WERI-Rb-1 (cell line): ENCODE measurements around the gene PRPSAP2.
"Not testable (repeated sequence)": the region's sequence is repeated elsewhere in the genome, so short reads cannot be mapped to it uniquely, and the experiment has no call there.

Experiments used
- DNase-seq: peaks from one replicate; pipeline ENCODE4 v3.0.0-alpha.2; 2020
- H3K27ac ChIP-seq: fragments of 250-450 bp; sonication (Bioruptor Pico); 2 replicates; pipeline ENCODE4 v1.5.1; 2020; ENCODE audit warnings: mild to moderate bottlenecking, moderate library complexity
- H3K27me3 ChIP-seq: fragments of 250-450 bp; sonication (Bioruptor Pico); 2 replicates; pipeline ENCODE4 v1.5.1; 2021; ENCODE audit warnings: mild to moderate bottlenecking, low read depth, moderate library complexity; ENCODE audit not compliant: insufficient read depth, severe bottlenecking
- H3K36me3 ChIP-seq: fragments of 250-450 bp; sonication (Bioruptor Pico); 2 replicates; pipeline ENCODE4 v1.5.1; 2020; ENCODE audit warnings: mild to moderate bottlenecking, moderate library complexity
- H3K4me3 ChIP-seq: 2 replicates; pipeline ENCODE4 v1.5.1; 2011; ENCODE audit warnings: low read depth, mild to moderate bottlenecking, control low read depth, low read length
- H3K9me3 ChIP-seq: fragments of 250-450 bp; sonication (Bioruptor Pico); 2 replicates; pipeline ENCODE4 v1.5.1; 2021; ENCODE audit warnings: mild to moderate bottlenecking, moderate library complexity; ENCODE audit not compliant: severe bottlenecking
- TF ChIP-seq, protein P1 (sequence below): IDR thresholded peaks from 2 replicates; pipeline ENCODE4 v1.5.1; 2011; ENCODE audit warnings: low read depth, mild to moderate bottlenecking, control low read depth, inconsistent platforms, low read length

The PRPSAP2 gene

DNA sequence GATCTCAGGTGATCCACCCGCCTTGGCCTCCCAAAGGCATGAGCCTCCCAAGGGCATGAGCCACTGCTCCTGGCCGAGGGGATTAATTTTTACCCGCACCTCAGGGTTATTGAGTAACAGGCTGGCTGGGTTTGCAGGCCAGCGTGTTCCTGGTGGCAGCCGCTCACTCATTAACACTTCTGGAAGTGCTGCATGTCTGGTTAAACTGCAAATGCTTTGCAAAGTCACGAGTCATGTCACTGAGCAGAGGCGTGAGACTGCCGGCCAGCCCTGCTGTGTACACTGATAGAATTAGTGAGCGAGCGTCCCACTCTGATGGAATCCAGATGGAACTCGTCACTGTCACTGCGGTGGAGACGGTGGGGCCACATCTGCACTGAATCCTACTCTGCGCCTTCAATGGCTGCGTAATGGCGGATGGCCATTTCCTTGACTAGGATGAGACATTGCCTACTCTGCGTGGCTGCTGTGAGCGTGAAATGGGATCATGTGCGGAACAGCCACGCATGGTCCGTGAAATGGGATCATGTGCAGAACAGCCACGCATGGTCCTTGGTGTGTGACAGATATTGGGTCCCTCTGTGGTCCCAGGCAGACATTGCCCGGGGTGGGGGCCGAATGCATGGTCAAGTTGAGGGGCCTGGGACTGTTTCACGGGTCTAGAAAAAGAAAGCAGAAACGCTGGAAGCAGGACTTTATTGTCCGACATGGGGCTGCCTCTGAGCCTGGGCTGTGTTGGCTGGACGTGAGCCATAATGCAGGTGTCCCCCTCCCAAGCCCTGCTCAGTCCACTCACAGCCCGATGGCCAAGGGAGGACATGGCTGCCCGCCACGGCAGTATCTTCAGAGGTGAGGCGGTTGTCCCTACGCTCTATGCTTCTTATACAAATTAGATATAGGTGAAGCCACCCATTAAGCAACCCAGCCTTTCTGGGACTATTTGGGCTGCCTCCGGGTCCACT is 93.3 kb downstream of the PRPSAP2 start:
- Histone ChIP-seq H3K27me3 (no peaks in the 10 kb centered on the region), H3K9me3 (no peaks in the 10 kb centered on the region), H3K36me3 (no peaks in the 10 kb centered on the region), H3K27ac (no peak overlapping the region), H3K4me3 (no peak overlapping the region)
- DNase-seq = no peak
- TF ChIP-seq, protein P1, sequence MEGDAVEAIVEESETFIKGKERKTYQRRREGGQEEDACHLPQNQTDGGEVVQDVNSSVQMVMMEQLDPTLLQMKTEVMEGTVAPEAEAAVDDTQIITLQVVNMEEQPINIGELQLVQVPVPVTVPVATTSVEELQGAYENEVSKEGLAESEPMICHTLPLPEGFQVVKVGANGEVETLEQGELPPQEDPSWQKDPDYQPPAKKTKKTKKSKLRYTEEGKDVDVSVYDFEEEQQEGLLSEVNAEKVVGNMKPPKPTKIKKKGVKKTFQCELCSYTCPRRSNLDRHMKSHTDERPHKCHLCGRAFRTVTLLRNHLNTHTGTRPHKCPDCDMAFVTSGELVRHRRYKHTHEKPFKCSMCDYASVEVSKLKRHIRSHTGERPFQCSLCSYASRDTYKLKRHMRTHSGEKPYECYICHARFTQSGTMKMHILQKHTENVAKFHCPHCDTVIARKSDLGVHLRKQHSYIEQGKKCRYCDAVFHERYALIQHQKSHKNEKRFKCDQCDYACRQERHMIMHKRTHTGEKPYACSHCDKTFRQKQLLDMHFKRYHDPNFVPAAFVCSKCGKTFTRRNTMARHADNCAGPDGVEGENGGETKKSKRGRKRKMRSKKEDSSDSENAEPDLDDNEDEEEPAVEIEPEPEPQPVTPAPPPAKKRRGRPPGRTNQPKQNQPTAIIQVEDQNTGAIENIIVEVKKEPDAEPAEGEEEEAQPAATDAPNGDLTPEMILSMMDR = no peak

DNA sequence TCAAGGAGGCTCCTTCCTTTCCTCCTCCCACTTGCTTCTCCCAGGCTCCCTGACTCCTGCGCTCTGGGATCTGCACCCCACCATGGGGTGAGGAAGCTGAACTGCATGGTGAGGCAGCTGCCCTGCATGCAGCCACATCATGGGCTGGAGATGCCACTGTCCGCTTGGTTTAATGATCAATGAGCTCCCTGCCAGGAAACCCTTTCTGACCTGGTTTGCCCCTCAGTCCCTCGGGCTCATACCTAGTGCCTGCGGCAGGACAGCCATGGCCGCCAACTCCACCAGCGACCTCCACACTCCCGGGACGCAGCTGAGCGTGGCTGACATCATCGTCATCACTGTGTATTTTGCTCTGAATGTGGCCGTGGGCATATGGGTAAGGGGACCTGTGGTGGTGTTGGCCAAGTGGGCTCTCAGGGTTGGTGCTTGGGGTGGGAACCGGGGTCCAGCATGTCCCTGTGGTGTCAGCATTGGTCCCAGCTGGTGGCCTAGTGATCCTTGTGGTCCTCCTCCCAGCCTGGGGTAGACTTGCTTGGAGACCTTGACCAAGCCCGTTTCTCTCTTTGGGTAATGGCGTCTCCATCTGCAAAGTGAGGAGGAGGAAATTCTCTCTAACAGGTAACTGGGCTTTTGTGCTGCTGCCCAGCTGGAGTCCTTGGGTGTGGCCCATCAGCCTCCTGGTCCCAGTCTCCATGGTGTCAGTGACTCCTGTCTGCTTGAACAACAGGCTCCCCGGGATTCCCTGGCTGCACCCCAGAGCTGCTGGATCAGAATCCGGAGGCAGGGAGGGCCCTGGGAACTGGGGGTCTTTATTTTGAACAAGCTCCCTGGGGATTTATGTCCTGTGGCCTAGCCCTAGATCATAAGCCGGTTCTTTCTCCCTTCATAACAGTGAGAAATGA is 94.3 kb downstream of the PRPSAP2 start, which contains the start of gene SLC5A10:
Gene SLC5A10 (plus strand): TSS at position 225 of the 902 bp plus-strand sequence. CDS start 41 bp downstream, at position 266.
- peak; percentile 33 for DNase-seq
- TF ChIP-seq, protein P1 = peak; percentile 63
- Histone ChIP-seq H3K27ac (no peak within 1 kb of the TSS), H3K36me3 (no peaks in the 10 kb centered on the region), H3K27me3 (no peaks in the 10 kb centered on the region), H3K4me3 (no peak within 1 kb of the TSS), H3K9me3 (no peaks in the 10 kb centered on the region)

DNA sequence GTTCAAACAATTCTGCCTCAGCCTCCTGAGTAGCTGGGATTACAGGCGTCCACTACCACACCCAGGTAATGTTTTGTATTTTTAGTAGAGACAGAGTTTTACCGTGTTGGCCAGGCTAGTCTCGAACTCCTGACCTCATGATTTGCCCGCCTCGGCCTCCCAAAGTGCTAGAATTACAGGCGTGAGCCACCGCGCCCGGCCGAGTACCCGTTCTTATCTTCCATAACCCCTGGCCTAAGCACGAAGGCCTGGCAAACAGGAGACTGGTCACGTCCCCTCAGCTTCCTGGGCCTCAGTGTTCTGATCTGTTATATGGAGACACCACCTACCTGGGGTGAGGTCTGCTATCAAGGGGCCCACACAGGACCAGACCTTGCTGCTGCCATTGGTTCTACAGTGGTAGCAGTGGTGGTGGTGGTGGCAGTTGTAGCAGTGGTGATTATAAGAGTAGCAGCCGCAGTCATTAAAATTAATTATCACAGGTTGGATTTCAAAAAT is 95.3 kb downstream of the PRPSAP2 start:
- TF ChIP-seq, protein P1 = no peak
- DNase-seq = no peak
- Histone ChIP-seq H3K36me3 (no peaks in the 10 kb centered on the region), H3K27me3 (no peaks in the 10 kb centered on the region), H3K27ac (no peak overlapping the region), H3K9me3 (no peaks in the 10 kb centered on the region), H3K4me3 (no peak overlapping the region)

DNA sequence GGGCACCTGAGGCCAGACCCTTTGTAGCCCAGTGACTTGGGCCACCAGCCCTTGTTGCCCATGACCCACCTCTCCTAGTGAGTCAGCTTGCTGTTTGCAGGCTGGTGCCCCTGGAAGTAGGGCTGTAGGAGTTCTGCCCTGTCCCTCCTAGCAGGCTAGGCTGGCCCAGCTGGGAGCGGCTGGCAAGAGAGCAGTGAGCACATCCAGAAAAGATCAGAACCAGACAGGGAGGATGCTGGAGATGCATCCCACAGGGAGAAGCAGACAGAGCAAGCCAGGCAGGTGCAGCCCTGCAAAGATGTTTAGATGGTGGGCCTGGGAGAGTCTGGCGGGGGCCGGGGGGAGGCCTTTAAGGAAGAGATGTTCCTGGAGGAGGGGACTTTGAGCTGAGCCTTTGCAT is 96.4 kb downstream of the PRPSAP2 start:
- Histone ChIP-seq H3K27me3 (no peaks in the 10 kb centered on the region), H3K4me3 (no peak overlapping the region), H3K36me3 (no peaks in the 10 kb centered on the region), H3K27ac (no peak overlapping the region), H3K9me3 (no peaks in the 10 kb centered on the region)
- TF ChIP-seq, protein P1 = no peak
- no peak for DNase-seq

DNA sequence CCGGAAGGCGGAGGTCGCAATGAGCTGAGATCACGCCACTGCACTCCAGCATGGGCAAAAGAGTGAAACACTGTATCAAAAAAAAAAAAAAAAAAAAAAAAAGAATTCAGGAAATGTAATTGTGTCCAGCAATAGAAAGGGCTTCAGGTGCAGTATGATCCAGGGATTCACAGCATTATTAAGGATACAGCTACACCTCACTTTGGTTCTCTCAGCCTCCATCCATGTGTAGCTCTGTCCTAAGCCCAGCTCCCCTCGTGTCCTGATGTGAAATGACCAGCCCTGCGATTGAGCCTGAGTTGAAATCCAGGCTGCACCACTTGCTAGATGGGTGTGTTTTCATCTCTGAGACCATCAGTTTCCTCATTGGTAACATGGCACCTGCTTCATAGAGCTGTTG is 97.1 kb downstream of the PRPSAP2 start:
- H3K27ac ChIP-seq = no peak overlapping the region
- no peaks in the 10 kb centered on the region for H3K27me3 ChIP-seq
- no peaks in the 10 kb centered on the region for H3K36me3 ChIP-seq
- no peaks in the 10 kb centered on the region for H3K9me3 ChIP-seq
- no peak for DNase-seq
- H3K4me3 ChIP-seq = no peak overlapping the region
- TF ChIP-seq, protein P1 = no peak

DNA sequence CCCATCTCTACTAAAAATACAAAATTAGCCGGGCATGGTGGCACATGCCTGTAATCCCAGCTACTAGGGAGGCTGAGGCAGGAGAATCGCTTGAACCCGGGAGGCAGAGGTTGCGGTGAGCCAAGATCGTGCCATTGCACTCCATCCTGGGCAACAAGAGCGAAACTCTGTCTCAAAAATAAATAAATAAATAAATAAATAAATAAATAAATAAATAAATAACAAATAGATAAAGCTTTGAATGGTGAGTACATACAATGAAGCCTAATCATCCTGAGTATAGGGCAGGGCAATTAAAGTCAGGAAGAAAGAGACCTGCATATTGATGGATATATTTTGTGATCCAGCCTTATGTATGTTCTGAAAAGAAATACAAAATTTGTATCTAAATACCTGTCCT is 98.1 kb downstream of the PRPSAP2 start:
- H3K27ac ChIP-seq, H3K36me3 ChIP-seq, DNase-seq, H3K4me3 ChIP-seq, H3K9me3 ChIP-seq, H3K27me3 ChIP-seq: not testable (repeated sequence)
